Duodenal mucosa (tissue), 2 donors: ENCODE results near the gene PPP1R1C.

Experiments used
- H3K27ac ChIP-seq: one replicate; pipeline ENCODE4 v1.7.0; 2013; ENCODE audit warnings: low read depth, low read length
- H3K27me3 ChIP-seq, 2 donors: one replicate each; pipeline ENCODE4 v1.7.0; 2013; ENCODE audit warnings: low read length in 2 of 2, control low read depth in 1 of 2; ENCODE audit not compliant: insufficient read depth in 2 of 2, control insufficient read depth in 1 of 2
- H3K36me3 ChIP-seq, 2 donors: one replicate each; pipeline ENCODE4 v1.7.0; 2013; ENCODE audit warnings: low read length in 2 of 2, control low read depth in 1 of 2; ENCODE audit not compliant: insufficient read depth in 2 of 2, control insufficient read depth in 1 of 2
- H3K4me1 ChIP-seq, 2 donors: one replicate each; pipeline ENCODE4 v1.7.0; 2013; ENCODE audit warnings: low read length in 2 of 2, control low read depth in 1 of 2; ENCODE audit not compliant: insufficient read depth in 2 of 2, control insufficient read depth in 1 of 2
- H3K4me3 ChIP-seq, 2 donors: one replicate each; pipeline ENCODE4 v1.7.0; 2013; ENCODE audit warnings: low read length in 2 of 2, low read depth in 1 of 2
- H3K9ac ChIP-seq, 2 donors: one replicate each; pipeline ENCODE4 v1.7.0; 2013; ENCODE audit warnings: low read length in 2 of 2, low read depth in 1 of 2
- H3K9me3 ChIP-seq, 2 donors: one replicate each; pipeline ENCODE4 v1.7.0; 2013; ENCODE audit warnings: low read length in 2 of 2, control low read depth in 1 of 2; ENCODE audit not compliant: control insufficient read depth in 1 of 2

The PPP1R1C gene

DNA sequence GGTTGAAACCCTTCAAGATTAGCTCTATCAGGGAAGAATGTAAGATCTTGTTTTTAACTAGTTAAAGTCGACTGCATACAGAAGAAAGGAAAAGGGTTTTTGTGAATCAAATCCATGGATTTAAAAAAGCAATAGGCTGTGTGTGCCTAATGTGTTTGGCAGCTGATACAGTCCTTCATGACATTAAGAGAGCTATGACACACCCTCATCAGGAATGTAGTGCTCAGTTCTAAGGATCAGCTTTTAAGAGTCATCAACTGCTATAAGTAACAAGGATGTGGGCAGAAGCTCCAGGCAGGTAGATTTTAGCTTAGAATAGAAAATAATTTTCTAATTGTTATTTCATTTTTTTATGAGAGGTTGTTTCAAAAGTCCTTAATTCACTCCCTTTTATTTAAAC lies 52.9 kb downstream of the PPP1R1C start:
- H3K27ac ChIP-seq = no peak overlapping the region
- H3K9ac ChIP-seq = no peak overlapping the region
- no peaks in the 10 kb centered on the region for H3K27me3 ChIP-seq
- H3K36me3 ChIP-seq = no peaks in the 10 kb centered on the region
- H3K4me3 ChIP-seq = no peak overlapping the region
- no peaks in the 10 kb centered on the region for H3K9me3 ChIP-seq
- no peaks in the 10 kb centered on the region for H3K4me1 ChIP-seq

DNA sequence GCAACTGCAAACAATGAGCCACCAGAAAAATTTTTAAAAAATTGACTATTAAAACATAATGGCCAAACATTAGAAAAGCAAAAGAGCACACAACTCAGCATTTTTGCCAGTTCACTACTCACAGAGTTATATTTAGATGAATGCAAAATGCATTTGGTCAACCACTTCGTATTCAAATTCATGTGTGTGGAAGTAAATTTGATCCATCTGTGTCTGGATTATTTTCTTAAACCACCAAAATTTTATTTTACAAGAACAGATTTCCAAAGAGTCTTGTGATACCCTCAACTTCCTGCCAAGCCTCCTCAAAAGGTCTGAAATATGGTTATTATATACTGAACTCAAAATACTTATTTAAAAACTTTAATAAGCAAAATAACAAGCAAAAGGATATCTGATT lies 57.4 kb downstream of the PPP1R1C start:
- Histone ChIP-seq H3K4me1 (no peaks in the 10 kb centered on the region), H3K9ac (no peak overlapping the region), H3K27me3 (no peaks in the 10 kb centered on the region), H3K4me3 (no peak overlapping the region), H3K27ac (no peak overlapping the region), H3K36me3 (no peaks in the 10 kb centered on the region), H3K9me3 (no peaks in the 10 kb centered on the region)

DNA sequence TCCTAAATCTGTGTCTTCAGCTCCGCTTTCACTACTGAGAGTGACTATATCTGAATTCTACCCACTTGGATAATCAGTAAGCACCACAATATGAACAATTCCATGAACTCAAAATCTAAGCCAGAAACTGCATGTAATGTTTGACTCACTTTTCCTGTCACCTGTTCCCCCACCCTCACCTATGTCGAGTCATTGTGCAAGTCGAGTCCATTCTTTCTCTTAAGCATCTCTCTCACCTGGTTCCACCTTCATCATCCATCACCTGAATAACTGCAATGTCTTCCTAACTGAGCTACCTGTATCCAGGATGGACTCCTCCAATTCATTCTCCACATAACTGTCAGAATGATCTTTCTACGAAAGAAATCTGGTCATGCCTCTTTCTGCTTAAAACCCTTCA lies 58.2 kb downstream of the PPP1R1C start:
- Histone ChIP-seq H3K4me3 (no peak overlapping the region), H3K36me3 (no peaks in the 10 kb centered on the region), H3K9me3 (no peaks in the 10 kb centered on the region), H3K4me1 (no peaks in the 10 kb centered on the region), H3K27me3 (no peaks in the 10 kb centered on the region), H3K27ac (no peak overlapping the region), H3K9ac (no peak overlapping the region)

DNA sequence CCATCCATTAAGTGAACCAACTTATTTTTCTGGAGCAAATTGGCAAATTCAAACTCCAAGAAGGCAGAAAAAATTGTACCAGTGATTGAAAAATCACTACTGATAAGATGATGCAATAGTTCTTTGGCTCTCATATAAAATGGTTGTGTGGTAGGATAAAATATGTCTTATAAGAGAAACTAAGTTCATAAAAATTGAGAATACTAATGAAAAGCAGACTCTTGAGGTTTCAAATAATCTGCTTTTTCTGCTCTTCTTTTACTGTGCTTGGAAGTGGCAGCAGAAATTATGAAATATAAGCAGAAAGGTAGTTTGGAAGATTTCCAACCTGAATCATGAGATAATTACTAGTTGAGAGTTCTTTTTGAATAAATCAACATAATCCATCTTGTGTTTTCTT lies 61.9 kb downstream of the PPP1R1C start:
- no peak overlapping the region for H3K4me3 ChIP-seq
- H3K27ac ChIP-seq = no peak overlapping the region
- no peak overlapping the region for H3K9ac ChIP-seq
- H3K4me1 ChIP-seq = no peaks in the 10 kb centered on the region
- no peaks in the 10 kb centered on the region for H3K27me3 ChIP-seq
- no peaks in the 10 kb centered on the region for H3K36me3 ChIP-seq
- H3K9me3 ChIP-seq = no peaks in the 10 kb centered on the region

DNA sequence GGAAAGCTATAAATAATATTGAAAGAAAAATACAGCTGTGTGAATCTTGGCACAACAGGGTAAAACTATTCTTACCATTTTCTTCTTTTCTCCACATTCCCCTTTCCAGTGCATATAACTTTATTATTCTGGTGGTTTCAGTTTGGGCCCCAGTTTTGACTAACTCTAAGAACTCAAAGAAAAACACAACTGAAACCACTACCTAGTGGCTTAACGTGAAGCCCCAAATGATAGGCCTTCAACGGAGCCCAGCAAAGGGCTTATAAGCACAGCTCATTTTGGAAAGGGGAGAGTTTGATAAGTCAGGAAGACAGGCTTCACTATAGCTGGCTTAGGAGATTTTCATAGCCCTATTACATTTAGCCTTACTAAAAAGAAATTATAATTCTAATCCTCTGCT lies 62.4 kb downstream of the PPP1R1C start:
- no peak overlapping the region for H3K27ac ChIP-seq
- no peaks in the 10 kb centered on the region for H3K27me3 ChIP-seq
- no peak overlapping the region for H3K4me3 ChIP-seq
- H3K36me3 ChIP-seq = no peaks in the 10 kb centered on the region
- no peaks in the 10 kb centered on the region for H3K4me1 ChIP-seq
- no peak overlapping the region for H3K9ac ChIP-seq
- no peaks in the 10 kb centered on the region for H3K9me3 ChIP-seq

DNA sequence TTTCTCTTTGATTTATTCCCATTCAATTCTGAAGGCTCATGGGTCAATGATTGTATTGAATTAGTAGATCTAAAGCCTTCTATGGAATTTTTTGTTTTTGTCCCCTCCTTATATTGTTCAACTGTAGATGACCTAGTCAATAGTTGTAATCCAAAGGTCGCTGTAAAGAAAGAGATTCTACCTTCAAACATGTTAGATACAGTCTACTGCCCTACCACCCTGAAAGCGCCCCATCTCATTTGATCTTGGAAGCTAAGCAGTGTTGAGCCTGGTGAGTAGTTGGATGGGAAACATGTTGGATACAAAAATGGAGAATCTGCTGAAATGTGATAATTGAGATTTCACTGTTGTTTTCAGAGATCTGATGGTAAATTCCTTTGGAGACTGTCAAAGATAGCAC lies 63.0 kb downstream of the PPP1R1C start:
- no peaks in the 10 kb centered on the region for H3K27me3 ChIP-seq
- H3K4me3 ChIP-seq = no peak overlapping the region
- H3K36me3 ChIP-seq = no peaks in the 10 kb centered on the region
- no peak overlapping the region for H3K27ac ChIP-seq
- H3K9me3 ChIP-seq = no peaks in the 10 kb centered on the region
- no peak overlapping the region for H3K9ac ChIP-seq
- H3K4me1 ChIP-seq = no peaks in the 10 kb centered on the region

DNA sequence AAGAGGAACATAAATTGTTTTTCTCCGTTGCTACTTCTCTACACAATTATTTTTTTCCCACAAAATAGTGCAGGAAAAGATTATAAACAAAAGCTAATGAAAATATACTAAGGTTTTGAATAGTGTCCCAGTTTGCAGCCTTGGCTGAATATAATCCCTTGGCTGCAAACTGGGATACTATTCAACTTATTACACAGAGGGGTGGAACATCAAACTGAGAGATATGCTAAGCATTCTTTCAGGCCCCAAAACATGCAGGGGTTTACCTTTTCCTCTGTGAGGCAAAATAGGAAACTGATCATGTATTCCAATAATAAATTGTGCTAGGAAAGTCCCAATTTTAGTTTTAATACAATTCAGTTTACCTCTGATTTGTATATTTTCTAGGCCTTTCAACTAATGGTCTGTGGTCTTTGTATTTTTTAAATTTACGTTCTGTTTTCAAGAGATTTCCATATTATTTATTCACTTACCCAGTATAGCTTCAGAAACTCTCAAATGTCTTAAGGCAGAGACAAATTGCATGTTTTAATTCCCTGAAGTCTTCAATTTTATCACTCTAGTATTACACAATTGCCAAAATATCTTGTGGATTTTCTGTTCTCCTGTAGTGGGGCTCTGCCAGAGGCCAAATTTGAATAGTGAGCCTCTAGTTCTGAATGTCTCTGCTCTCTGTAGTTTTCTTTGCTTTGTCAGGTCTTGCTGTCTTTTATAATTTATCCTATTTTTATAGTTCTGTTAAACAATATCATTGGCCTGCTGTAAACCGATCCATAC lies 63.9 kb downstream of the PPP1R1C start:
- Histone ChIP-seq H3K9ac (no peak overlapping the region), H3K4me1 (no peaks in the 10 kb centered on the region), H3K27me3 (no peaks in the 10 kb centered on the region), H3K9me3 (no peaks in the 10 kb centered on the region), H3K27ac (no peak overlapping the region), H3K36me3 (no peaks in the 10 kb centered on the region), H3K4me3 (no peak overlapping the region)

DNA sequence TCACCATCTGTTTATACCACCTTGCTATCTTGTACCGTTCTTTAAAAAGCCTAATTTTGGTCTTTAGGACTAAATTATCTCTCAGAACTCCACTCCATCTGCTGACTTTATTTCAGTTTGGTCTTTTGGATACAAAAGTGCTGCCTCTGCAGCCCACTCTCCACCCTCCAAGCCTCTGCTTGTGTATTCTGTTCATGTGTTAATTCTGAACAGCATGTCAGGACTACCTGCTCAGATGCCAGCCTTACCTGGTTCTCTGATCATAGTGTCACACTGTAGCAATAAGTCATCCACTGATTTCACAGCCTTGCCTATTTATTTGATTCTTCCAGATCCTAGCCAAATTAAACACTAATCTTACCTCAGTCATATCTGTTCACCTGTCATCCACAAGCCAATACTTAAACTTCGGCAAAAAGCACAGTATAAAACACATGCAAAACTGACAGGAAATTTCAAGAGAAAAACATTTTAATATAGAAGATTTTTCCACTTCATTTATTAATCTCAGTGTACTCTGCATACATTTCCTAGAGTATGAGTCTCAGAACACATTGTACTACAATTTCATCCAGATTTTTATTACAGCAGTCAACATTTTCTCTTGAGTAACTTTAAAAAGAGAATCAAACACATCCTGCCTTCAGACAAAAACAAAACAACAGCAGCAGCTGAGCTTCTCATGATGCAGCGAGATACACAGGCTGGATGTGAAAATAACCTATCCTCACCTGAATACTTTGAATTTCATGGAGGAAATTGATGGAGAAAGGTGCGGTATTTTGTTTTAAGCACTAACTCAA lies 64.9 kb downstream of the PPP1R1C start:
- H3K4me1 ChIP-seq = no peaks in the 10 kb centered on the region
- no peaks in the 10 kb centered on the region for H3K36me3 ChIP-seq
- no peaks in the 10 kb centered on the region for H3K9me3 ChIP-seq
- no peak overlapping the region for H3K9ac ChIP-seq
- no peak overlapping the region for H3K4me3 ChIP-seq
- H3K27me3 ChIP-seq = no peaks in the 10 kb centered on the region
- H3K27ac ChIP-seq = no peak overlapping the region

DNA sequence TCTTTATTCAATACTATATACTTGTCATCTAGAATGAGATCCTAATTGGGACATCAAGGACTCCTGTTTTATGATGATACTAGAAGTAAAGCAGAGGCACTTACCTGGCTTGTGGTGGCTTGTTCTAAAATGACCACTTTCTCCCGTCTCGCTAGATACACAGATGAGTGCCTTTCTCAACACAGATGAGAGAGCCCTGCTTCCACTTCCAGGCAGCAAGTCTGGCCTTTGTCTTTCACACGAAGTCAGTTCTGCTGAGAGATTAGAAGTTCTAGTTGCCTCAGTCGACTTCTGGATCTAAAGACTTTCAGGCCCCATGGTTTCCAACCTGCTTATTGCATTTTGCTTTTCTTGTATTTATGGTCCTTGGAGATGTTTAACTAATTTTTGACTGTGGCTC lies 70.3 kb downstream of the PPP1R1C start:
- no peaks in the 10 kb centered on the region for H3K9me3 ChIP-seq
- no peak overlapping the region for H3K9ac ChIP-seq
- H3K27ac ChIP-seq = no peak overlapping the region
- H3K27me3 ChIP-seq = no peaks in the 10 kb centered on the region
- no peak overlapping the region for H3K4me3 ChIP-seq
- H3K4me1 ChIP-seq = no peaks in the 10 kb centered on the region
- no peaks in the 10 kb centered on the region for H3K36me3 ChIP-seq

DNA sequence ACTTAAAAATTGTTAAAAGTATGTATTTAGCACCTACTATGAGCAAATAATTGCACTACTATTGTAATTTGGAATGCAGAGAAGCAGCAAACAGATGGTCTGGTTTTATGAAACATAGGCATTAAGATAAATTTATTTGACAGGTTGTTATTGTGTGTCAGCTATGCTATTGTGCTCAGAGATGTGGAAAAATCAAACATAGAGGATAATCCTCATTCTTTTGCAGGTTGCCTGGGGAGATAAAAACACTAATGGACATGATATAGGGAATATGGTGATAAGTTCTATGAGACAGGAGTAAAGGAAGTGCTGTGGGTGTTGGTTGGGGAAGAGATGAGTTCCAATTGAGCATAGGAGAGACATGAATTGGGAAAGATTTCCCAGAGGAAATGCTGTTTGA lies 71.3 kb downstream of the PPP1R1C start:
- no peak overlapping the region for H3K27ac ChIP-seq
- H3K36me3 ChIP-seq = no peaks in the 10 kb centered on the region
- no peaks in the 10 kb centered on the region for H3K9me3 ChIP-seq
- no peaks in the 10 kb centered on the region for H3K27me3 ChIP-seq
- H3K9ac ChIP-seq = no peak overlapping the region
- no peak overlapping the region for H3K4me3 ChIP-seq
- no peaks in the 10 kb centered on the region for H3K4me1 ChIP-seq
